Esophagus squamous epithelium (tissue), 4 donors: Measurements from ENCODE around the gene CCN5.

Experiments used
- POLR2A ChIP-seq, 4 donors: fragments of 450-650 bp; IDR thresholded peaks; one replicate each; pipeline ENCODE4 v1.6.1; 2017; ENCODE audit warnings: antibody characterized with exemption in 4 of 4, mild to moderate bottlenecking in 4 of 4, moderate library complexity in 3 of 4
- TF ChIP-seq, protein P1 (sequence below), 6 experiments: fragments of 450-650 bp in 4 of 6; fragments of 200-600 bp in 2 of 6; sonication (generic) in 2 of 6; IDR thresholded peaks; one replicate each; pipeline ENCODE4 v1.5.1; 2016 to 2019; ENCODE audit warnings: antibody characterized with exemption in 6 of 6, mild to moderate bottlenecking in 4 of 6, moderate library complexity in 4 of 6

DNA sequence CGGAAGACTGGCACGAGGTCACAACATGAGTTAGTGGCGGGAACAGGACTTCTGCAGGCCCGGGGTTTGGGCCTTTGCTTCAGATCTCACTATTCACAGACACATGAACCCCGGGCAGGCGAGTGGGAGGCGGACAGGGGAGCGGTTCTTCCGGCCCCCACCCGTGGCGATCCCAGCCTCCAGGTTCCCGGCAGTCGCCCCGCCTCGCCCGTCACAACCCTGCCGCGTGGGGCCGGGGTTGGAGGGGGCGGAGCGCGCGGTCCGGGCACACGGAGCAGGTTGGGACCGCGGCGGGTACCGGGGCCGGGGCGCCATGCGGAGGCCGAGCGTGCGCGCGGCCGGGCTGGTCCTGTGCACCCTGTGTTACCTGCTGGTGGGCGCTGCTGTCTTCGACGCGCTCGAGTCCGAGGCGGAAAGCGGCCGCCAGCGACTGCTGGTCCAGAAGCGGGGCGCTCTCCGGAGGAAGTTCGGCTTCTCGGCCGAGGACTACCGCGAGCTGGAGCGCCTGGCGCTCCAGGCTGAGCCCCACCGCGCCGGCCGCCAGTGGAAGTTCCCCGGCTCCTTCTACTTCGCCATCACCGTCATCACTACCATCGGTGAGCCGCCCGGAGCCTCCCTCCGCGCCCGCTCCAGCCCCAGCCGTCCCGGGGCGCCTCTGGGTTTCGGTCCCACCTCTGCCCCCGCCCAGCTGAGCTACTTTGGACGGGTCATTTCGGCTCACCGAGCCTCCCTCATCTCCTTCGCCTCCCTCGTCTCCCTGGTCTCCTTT lies 30.6 kb downstream of the CCN5 start, which contains the start of gene KCNK15:
- TF ChIP-seq POLR2A (IDR thresholded peaks at IDR 0.05), result no peak
- TF ChIP-seq, protein P1, sequence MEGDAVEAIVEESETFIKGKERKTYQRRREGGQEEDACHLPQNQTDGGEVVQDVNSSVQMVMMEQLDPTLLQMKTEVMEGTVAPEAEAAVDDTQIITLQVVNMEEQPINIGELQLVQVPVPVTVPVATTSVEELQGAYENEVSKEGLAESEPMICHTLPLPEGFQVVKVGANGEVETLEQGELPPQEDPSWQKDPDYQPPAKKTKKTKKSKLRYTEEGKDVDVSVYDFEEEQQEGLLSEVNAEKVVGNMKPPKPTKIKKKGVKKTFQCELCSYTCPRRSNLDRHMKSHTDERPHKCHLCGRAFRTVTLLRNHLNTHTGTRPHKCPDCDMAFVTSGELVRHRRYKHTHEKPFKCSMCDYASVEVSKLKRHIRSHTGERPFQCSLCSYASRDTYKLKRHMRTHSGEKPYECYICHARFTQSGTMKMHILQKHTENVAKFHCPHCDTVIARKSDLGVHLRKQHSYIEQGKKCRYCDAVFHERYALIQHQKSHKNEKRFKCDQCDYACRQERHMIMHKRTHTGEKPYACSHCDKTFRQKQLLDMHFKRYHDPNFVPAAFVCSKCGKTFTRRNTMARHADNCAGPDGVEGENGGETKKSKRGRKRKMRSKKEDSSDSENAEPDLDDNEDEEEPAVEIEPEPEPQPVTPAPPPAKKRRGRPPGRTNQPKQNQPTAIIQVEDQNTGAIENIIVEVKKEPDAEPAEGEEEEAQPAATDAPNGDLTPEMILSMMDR (IDR thresholded peaks at IDR 0.05), result no peak
